HG03432 (cell line): ENCODE measurements around the gene KANK3.
"Not testable (repeated sequence)": the region's sequence is repeated elsewhere in the genome, so short reads cannot be mapped to it uniquely, and the experiment has no call there.

ENCODE experiments used
- ATAC-seq: cut with Tn5 transposase; IDR thresholded peaks from one replicate; pipeline ENCODE4 v1.9.1; 2021; ENCODE audit warnings: mild to moderate bottlenecking, moderate library complexity; ENCODE audit not compliant: unreplicated experiment

KANK3 gene

DNA sequence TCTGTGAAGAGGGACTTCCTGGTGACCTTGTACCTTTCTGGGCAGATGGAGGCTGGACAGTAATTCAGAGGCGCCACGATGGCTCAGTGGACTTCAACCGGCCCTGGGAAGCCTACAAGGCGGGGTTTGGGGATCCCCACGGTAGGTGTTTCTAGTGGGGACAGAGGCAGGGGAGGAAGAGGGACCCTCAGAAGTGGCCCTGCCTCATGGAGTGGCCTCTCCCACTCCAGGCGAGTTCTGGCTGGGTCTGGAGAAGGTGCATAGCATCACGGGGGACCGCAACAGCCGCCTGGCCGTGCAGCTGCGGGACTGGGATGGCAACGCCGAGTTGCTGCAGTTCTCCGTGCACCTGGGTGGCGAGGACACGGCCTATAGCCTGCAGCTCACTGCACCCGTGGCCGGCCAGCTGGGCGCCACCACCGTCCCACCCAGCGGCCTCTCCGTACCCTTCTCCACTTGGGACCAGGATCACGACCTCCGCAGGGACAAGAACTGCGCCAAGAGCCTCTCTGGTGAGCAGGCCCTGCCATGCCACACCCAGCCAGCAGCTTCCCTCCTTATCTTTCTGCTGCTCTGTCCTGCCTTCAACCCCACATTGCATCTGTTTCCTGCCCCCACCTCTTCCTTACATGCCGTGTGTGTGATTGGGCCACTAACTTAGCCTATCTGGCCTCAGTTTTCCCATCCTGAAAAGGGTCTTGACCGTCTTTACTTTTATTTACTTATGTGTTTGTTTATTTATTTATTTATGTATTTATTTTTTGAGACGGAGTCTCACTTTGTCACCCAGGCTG, 28.1 kb upstream of the KANK3 start:
- no peak for ATAC-seq

DNA sequence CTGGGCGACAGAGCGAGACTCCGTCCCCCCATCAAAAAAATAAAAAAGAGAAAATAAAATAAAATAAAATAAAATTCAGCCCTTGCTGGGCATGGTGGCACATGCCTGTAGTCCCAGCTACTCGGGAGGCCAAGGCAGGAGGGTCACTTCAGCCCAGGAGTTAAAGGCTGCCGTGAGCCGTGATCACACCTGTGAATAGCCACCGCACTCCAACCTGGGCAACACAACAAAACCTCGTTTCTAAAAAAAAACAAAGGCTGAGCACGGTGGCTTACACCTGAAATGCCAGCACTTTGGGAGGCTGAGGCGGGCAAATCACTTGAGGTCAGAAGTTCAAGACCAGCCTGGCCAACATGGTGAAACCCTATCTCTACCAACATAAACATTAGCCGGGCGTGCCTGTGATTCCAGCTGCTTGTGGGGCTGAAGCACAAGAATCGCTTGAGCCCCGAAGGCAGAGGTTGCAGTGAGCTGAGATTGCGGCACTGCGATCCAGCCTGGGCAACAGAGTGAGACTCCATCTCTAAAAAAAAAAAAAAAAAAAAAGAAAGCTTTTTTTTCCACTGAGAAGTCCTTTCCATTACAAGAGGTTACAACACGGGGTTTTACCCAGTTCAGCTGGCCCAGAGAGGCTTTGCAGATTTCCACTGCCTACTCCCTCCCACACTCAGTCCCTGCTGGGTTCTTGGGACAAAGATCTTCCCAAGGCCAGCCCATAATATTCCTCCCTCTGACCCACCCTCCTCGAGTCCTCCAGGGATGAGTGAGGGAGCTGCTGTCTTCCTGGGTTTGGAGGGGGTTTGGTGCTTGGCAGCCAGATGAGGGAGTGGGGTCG, 27.3 kb upstream of the KANK3 start:
- ATAC-seq: no peak

DNA sequence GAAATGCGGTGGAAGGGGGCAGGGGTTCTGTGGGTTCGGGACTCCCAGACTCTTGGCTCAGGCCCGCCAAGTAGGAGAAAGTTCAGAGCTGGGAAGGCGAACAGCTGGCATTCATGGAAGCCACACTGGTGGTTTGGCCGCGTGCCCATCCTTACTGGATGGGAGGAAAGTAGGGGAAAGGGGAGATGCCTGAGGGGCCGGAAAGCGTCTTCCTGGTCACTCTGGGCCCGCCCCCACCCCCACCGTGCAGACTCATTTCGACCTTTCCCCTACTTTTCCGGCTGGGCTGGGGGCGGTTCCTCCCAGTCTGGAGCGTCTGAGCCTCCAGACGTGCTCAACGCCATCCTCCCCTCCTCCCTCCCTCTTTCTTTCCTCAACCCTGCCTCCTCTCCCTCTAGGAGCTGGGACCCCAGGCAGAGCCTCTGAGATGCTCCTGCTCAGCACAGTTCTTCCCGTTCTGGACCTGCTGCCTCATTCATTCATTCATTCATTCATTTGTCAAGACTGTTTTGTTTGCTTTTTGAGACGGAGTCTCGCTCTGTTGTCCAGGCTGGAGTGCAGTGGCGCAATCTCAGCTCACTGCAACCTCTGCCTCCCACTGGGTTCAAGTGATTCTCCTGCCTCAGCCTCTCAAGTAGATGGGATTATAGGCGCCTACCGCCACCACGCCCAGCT, 24.4 kb upstream of the KANK3 start:
- ATAC-seq: no peak

DNA sequence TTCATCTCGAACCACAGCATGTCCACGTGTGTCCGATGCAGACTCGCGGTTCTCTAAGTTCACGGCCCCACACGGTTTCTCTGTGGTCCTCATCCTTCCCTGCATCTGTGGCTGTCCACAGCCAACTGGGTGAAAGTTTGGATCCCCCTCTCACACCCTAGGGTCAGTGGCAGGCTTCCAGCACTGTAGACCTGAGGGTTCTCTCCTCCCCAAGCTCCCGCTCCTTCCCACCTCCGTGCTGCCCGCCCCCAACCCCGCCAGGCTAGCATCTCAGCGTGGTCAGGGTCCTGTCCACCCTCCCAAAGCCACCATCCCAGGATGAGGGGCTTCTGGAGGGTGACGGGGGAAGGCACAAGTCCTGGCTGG, 23.9 kb upstream of the KANK3 start:
- no peak for ATAC-seq

DNA sequence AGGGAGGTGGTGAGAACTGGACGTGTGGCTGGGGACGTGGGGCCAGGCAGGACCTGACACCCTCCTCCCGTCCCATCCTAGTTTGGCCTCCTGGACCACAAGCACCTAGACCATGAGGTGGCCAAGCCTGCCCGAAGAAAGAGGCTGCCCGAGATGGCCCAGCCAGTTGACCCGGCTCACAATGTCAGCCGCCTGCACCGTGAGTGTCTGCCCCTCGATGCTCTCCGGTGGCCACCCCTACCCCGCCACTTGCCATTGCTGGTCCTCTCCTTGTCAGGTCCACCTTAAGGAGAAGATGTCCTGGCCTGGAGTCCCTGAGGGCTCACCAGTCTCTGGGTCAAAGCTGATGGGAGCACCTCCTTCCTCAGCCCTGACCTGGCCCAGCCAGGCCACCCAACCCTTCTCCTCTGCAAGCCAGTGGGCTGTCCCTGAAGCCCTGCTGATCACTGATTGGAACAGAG, 23.1 kb upstream of the KANK3 start:
- no peak for ATAC-seq

DNA sequence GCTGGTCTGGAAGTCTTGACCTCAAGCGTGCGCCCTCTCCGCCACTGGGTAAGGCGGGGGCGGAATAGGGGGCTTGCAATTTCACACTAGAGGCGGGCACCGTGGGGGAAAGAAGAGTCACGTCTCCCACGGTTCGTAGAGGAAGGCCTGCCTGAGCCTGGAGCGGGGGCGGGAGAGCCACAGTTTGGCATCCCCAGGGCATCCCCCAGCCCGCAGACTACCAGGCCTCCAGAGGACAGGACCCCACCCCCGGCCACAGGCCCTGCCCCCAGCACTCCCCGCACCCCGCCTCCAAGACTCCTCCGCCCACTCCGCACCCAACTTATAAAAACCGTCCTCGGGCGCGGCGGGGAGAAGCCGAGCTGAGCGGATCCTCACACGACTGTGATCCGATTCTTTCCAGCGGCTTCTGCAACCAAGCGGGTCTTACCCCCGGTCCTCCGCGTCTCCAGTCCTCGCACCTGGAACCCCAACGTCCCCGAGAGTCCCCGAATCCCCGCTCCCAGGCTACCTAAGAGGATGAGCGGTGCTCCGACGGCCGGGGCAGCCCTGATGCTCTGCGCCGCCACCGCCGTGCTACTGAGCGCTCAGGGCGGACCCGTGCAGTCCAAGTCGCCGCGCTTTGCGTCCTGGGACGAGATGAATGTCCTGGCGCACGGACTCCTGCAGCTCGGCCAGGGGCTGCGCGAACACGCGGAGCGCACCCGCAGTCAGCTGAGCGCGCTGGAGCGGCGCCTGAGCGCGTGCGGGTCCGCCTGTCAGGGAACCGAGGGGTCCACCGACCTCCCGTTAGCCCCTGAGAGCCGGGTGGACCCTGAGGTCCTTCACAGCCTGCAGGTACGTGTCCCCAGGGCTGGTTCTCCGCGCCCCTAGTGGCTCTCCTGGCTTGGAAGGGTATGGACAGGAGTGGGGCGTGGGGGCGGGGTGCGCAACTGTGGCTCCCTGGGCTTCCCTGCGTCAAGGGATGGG, 21.0 kb upstream of the KANK3 start, which contains the start of gene ANGPTL4:
Gene ANGPTL4 (plus strand): TSS at position 353 of the 969 bp plus-strand sequence. CDS start 167 bp downstream, at position 520.
- no peak for ATAC-seq

DNA sequence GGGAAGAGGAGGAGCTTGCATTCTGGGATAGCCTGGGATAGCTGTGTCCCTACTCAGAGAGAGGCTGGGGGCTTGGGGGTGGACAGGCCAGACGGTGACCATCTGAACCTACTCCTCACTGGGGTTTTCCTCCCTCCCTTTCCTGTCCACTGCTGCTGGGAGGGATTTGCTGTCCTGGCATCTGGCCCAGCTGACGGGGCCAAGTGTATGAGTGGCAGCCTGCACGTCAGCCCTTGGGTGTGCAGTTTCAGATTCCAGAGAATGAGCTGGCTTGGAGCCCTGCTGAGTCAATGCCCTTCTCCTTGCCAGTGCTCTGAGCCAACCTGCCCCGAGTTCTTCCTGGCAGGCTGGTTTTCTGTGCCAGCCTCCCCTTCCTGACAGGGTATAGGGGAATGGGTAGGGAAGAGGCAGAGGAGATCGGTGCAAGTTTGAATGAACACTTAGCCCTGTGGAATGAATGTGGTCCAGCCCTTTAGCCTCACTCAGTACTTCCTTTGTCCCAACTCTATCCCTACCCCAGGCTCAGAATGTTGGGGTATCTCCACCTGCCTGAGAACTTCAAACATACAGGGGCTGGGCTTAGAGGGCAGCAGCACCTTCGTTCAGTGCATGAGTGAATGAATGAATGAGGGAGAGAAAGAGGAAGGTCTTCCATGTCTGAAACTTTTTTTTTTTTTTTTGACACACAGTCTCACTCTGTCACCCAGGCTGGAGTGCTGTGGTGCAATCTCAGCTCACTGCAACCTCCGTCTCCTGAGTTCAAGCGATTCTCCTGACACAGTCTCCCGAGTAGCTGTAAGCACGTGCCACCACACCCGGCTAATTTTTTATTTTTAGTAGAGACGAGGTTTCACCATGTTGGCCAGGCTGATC, 19.1 kb upstream of the KANK3 start:
- ATAC-seq: no peak

DNA sequence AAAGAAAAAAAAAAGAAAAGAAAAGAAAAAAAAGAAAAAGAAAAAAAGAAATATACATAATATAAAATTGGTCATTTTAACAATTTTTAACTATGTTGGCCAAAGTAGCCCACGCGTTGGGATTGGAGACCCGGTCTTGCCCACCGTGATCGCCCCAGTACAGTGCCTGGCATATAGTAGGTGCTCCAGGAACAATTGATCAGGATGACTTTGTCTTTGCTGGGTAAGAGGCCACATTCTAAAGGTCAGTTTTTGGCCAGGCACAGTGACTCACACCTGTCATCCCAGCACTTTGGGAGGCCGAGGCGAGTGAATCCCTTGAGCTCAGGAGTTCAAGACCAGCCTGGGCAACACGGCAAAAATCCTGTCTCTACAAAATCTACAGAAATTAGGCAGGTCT, 17.1 kb upstream of the KANK3 start:
- ATAC-seq: no peak

DNA sequence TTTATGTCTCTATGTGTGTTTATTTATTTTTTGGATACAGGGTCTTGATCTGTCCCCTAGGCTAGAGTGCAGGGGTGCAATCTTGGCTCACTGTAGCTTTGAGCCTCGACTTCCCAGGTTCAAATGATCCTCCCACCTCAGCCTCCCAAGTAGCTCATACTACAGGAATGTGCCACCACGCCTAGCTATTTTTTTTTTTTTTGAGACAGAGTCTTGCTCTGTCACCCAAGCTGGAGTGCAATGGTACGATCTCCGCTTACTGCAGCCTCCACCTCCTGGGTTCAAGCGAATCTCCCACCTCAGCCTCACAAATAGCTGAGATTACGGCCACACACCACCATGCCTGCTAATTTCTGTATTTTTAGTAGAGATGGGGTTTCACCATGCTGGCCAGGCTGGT, 15.9 kb upstream of the KANK3 start:
- no peak for ATAC-seq

DNA sequence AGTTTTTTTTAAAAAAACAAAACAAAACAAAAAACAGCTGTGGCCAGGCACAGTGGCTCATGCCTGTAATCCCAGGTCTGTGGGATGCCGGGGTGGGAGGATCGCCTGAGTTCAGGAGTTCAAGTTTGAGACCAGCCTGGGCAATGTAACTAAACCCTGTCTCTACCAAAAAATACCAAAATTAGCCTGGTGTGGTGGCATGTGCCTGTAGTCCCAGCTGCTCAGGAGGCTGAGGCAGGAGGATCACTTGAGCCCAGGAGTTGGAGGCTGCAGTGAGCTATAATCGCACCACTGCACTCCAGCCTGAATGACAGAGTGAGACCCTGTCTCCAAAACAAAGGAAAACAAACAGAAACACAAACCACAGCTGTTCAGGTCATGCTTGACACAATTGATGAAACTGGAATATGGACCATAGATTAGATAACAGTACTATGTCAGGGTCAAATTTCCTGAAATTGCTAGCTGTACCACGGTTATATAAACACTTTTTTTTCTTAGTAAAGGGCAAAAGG, 14.0 kb upstream of the KANK3 start:
- ATAC-seq: no peak

DNA sequence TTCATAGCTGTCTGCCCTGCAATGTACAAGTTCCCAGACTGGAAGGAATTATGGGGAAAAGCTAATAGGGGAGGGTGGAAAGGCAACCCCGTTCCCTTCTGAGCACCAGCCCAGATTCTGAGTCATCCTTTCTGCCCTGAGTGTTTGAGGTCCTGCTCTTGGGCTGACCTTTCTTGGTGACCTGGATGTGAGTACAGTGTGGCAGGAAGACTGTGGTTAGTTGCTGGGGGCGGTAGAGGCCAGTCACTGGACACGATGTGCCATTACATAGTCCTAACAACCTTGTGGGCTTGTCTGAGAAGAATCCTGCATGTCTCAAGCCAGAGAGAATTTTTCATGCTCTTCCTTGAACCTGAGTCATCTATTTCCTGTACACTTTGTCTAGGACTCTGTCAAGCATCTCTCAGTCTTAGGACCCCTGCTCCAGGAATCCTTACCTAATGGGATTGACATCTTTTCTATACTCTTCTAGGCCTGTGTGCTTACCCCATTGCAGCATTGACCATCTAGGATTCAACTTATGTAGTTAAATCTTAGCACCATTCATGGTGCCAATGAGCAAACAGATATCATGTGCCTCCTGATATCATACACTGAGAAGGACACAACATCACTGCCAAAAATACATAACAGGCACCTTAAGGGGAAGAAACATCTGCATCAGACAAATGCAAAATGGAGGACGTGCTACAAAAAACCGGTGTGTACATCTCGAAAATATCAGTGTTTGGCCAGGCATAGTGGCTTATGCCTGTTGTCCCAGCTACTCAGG, 12.8 kb upstream of the KANK3 start:
- no peak for ATAC-seq

DNA sequence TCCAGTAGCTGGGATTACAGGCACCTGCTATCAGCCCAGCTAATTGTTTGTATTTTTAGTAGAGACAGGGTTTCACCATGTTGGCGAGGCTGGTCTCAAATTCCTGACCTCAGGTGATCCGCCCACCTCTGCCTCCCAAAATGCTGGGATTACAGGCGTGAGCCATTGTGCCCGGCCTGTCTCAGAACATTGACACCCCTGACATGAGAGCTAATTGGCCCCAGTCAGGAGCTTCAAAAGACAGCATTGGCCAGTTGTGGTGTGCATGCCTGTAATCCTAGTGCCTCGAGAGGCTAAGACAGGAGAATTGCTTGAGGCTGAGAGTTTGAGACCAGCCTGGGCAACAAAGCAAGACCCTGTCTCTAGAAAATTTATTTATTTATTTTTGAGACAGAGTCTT, 9.8 kb upstream of the KANK3 start:
- not testable (repeated sequence) for ATAC-seq

DNA sequence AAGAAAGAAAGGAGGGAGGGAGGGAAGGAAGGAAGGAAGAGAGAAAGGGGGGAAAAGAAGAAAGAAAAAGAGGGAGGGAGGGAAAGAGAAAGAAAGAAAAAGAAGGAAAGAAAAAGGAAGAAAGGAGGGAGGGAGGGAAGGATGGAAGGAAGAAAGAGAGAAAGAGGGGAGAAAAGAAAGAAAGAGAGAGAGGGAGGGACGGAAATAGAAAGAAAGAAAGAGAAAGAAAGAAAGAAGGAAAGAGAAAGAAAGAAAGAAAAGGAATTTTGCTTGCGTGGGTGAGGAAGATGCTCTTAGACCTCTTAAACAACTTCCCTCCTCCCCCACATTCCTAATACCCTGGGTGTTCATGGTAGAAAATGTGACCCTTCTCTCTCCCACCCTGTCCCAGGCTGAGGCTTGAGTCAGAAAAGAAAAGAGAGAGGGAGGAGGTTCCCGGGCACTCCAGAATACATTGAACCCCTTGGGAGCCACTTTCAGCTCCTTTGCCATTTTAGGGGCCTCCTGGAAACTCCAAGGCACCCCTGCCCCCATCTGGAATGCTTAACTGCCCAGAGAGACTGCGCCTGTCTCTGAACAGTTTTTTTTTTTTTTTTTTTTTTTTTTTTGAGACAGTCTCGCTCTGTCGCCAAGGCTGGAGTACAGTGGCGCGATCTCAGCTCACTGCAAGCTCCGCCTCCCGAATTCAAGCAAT, 9.2 kb upstream of the KANK3 start:
- ATAC-seq: no peak

DNA sequence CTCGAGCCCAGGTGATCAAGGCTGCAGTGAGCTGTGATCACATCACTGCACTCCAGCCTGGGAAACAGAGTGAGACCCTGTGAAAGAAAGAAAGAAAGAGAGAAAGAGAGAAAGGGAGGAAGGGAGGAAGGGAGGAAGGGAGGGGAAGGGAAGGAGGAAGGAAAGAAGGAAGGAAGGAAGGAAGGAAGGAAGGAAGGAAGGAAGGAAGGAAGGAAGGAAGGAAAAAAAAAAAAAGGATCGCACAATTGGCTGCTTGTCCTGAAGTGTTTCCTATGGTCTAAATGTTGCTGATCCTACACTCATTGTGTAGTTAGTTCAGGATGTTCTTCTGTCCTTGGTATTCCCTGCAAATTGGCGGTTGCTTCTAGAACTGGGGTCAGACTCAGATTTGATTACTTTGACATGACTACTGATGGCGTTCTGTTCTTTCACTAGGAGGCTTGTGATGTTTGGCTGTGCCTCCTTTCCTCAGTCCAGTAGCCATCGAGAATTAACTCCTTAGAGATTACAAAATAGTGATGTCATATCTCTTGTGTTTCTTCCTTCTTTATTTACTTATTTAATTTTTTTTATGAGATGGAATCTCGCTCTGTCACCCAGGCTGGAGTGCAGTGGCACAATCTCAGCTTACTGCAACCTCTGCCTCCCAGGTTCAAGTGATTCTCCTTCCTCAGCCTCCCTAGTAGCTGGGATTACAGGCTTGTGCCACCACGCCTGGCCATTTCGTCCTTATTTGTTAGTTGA, 6.7 kb upstream of the KANK3 start:
- ATAC-seq: not testable (repeated sequence)

DNA sequence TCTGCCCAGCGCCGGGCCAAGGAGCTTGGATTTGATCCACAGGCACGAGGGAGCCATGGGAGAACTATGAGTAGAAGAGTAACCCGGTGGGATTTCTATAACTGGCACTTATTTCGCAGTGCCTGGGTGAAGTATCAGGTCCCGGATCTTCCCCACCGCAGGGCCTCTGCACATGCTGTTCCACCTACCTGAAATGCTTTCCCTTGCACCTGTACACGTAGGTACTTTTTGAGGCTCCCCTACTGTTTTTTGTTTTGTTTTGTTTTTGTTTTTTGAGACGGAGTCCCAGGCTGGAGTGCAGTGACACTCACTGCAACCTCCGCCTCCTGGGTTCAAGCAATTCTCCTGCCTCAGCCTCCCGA, 402 bp upstream of the KANK3 start:
- ATAC-seq: no peak

DNA sequence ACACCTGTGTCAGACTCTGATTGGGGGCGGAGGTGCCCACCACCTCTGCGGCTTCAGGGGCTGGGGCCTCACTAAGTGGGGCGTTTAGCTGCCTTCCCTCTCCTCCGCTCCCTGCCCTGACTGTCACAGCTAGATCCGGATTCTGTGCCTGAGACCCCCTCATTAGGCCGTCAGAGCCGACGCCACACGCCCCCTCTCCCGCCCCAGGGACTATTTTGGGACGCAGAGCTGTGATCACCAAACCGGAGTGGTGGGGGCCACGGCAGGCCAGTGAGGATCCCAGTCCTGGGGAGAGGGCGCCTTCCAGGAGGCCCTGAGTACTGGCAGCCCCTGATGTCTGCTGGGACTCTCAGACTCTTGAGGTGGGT, 762 bp downstream of the KANK3 start:
- no peak for ATAC-seq

DNA sequence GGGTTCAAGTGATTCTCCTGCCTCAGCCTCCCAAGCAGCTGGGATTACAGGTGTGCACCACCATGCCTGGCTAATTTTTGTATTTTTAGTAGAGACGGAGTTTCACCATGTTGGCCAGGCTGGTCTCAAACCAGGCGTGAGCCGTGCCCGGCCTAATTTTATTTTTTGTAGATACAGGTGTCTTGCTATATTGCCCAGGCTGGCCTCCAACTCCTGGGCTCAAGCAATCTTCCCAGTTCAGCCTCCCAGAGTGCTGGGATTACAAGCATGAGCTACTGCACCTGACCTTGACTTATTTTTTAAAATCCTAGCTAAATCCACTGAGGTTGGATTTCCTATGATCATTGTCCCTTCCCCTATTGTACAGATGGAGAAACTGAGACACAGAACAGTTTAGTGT, 1.6 kb downstream of the KANK3 start:
- ATAC-seq: not testable (repeated sequence)
